IMR-90 (cell line): ENCODE data around the gene STUM. TPM values are rescaled to one million over a fixed set of nuclear protein-coding genes. Genes with fewer than 3 reads are reported as not detected.

ENCODE experiments used
- ATAC-seq: fragments of 200-7000 bp; cut with Tn5 transposase; 2 replicates; pipeline ENCODE4 v1.9.1; 2020; ENCODE audit warnings: low read depth, mild to moderate bottlenecking, moderate library complexity
- BruUV-seq: library from RNA; stranded (reverse); fragments of 400-500 nt; replicated peaks from 2 replicates; lab custom pipeline; 2021; lab: Mats Ljungman, UMichigan
- CTCF ChIA-PET: fragments of 300-600 bp; formaldehyde crosslinking; extraction: SDS; loops from one replicate; lab custom pipeline; 2021; ENCODE audit warnings: antibody characterized with exemption; lab: Yijun Ruan, JAX
- POLR2A ChIA-PET: fragments of 300-600 bp; sonication (Branson Sonifier 250); formaldehyde crosslinking; loops from one replicate; lab custom pipeline; 2022; ENCODE audit warnings: antibody characterized with exemption; ENCODE audit not compliant: unreplicated experiment; lab: Charles Lee
- DNase-seq: peaks from one replicate; pipeline ENCODE4 v3.0.0; 2013
- H2AFZ ChIP-seq: replicated peaks from 2 replicates; pipeline ENCODE3; 2013; ENCODE audit warnings: low read length, mild to moderate bottlenecking; ENCODE audit not compliant: poor library complexity
- H2AK5ac ChIP-seq: 2 replicates; pipeline ENCODE4 v1.6.1; 2013; ENCODE audit warnings: low read depth, low read length, inconsistent platforms
- H2AK9ac ChIP-seq: replicated peaks from 2 replicates; pipeline ENCODE3; 2013; ENCODE audit warnings: mild to moderate bottlenecking, low read depth, low read length, moderate library complexity; ENCODE audit not compliant: poor library complexity
- H2BK120ac ChIP-seq: 2 replicates; pipeline ENCODE4 v1.6.1; 2013; ENCODE audit warnings: low read depth, low read length, inconsistent platforms
- H2BK15ac ChIP-seq: 3 replicates; pipeline ENCODE4 v1.6.1; 2013; ENCODE audit warnings: low read depth, low read length, inconsistent platforms
- H2BK20ac ChIP-seq: 2 replicates; pipeline ENCODE4 v1.6.1; 2013; ENCODE audit warnings: low read depth, mild to moderate bottlenecking, inconsistent platforms, low read length, moderate library complexity
- H2BK5ac ChIP-seq: 2 replicates; pipeline ENCODE4 v1.6.1; 2013; ENCODE audit warnings: mild to moderate bottlenecking, low read depth, low read length, inconsistent platforms; ENCODE audit not compliant: poor library complexity, severe bottlenecking
- H3K14ac ChIP-seq: replicated peaks from 2 replicates; pipeline ENCODE4 v1.6.1; 2013; ENCODE audit warnings: low read depth, low read length, inconsistent platforms
- H3K18ac ChIP-seq: 2 replicates; pipeline ENCODE4 v1.6.1; 2013; ENCODE audit warnings: low read depth, low read length, control low read depth
- H3K23ac ChIP-seq: 2 replicates; pipeline ENCODE4 v1.6.1; 2013; ENCODE audit warnings: low read depth, low read length, inconsistent platforms
- H3K27ac ChIP-seq: 2 replicates; pipeline ENCODE4 v1.5.1; 2013; ENCODE audit warnings: mild to moderate bottlenecking, control low read depth, low read length; ENCODE audit not compliant: insufficient read depth
- H3K27me3 ChIP-seq: 2 replicates; pipeline ENCODE4 v1.6.1; 2013; ENCODE audit warnings: low read length; ENCODE audit not compliant: control insufficient read depth, insufficient read depth
- H3K36me3 ChIP-seq: 2 replicates; pipeline ENCODE4 v1.6.1; 2013; ENCODE audit warnings: low read length, mixed read lengths; ENCODE audit not compliant: control insufficient read depth, insufficient read depth
- H3K4ac ChIP-seq: 2 replicates; pipeline ENCODE4 v1.6.1; 2013; ENCODE audit warnings: low read depth, low read length, inconsistent platforms
- H3K4me1 ChIP-seq: 2 replicates; pipeline ENCODE4 v1.6.1; 2013; ENCODE audit warnings: low read length, mixed read lengths; ENCODE audit not compliant: control insufficient read depth, insufficient read depth
- H3K4me2 ChIP-seq: 2 replicates; pipeline ENCODE4 v1.6.1; 2013; ENCODE audit warnings: low read depth, mild to moderate bottlenecking, control low read depth, low read length, moderate library complexity
- H3K4me3 ChIP-seq: 2 replicates; pipeline ENCODE4 v1.5.1; 2013; ENCODE audit warnings: low read depth, mild to moderate bottlenecking, control low read depth, low read length, moderate library complexity; ENCODE audit not compliant: insufficient read depth
- H3K56ac ChIP-seq: 2 replicates; pipeline ENCODE4 v1.6.1; 2013; ENCODE audit warnings: low read length, inconsistent platforms; ENCODE audit not compliant: insufficient read depth; ENCODE audit errors: extremely low read depth
- H3K79me1 ChIP-seq, 2 experiments: 2 replicates each; pipeline ENCODE4 v1.6.1; 2013; ENCODE audit warnings: low read length in 2 of 2, inconsistent platforms in 1 of 2, low read depth in 1 of 2
- H3K9ac ChIP-seq: 2 replicates; pipeline ENCODE4 v1.6.1; 2013; ENCODE audit warnings: low read depth, low read length, control low read depth
- H3K9me1 ChIP-seq: 2 replicates; pipeline ENCODE4 v1.6.1; 2013; ENCODE audit warnings: low read length, inconsistent platforms; ENCODE audit not compliant: insufficient read depth
- H3K9me3 ChIP-seq: 2 replicates; pipeline ENCODE4 v1.6.1; 2013; ENCODE audit warnings: low read length; ENCODE audit not compliant: control insufficient read depth, insufficient read depth
- H4K20me1 ChIP-seq: 2 replicates; pipeline ENCODE4 v1.6.1; 2013; ENCODE audit warnings: low read length, inconsistent platforms; ENCODE audit not compliant: insufficient read depth
- H4K5ac ChIP-seq: 2 replicates; pipeline ENCODE4 v1.6.1; 2013; ENCODE audit warnings: mild to moderate bottlenecking, low read depth, low read length, control low read depth
- H4K8ac ChIP-seq, 2 experiments: 2 replicates each; pipeline ENCODE4 v1.6.1; 2013; ENCODE audit warnings: low read depth in 2 of 2, low read length in 2 of 2, control low read depth in 1 of 2, inconsistent platforms in 1 of 2
- H4K91ac ChIP-seq: 2 replicates; pipeline ENCODE4 v1.6.1; 2013; ENCODE audit warnings: low read depth, low read length, inconsistent platforms; ENCODE audit not compliant: insufficient read depth
- BHLHE40 ChIP-seq: fragments of 150-350 bp; IDR thresholded peaks from 2 replicates; pipeline ENCODE4 v1.6.1; 2016; ENCODE audit warnings: mild to moderate bottlenecking, low read depth, low read length
- CEBPB ChIP-seq: IDR thresholded peaks from 2 replicates; pipeline ENCODE4 v1.6.1; 2012; ENCODE audit warnings: low read depth, low read length, improper control_type of control experiment
- CHD1 ChIP-seq: IDR thresholded peaks from 2 replicates; pipeline ENCODE4 v1.6.1; 2012; ENCODE audit warnings: low read depth, low read length, improper control_type of control experiment
- ELK1 ChIP-seq: fragments of 150-350 bp; IDR thresholded peaks from 2 replicates; pipeline ENCODE4 v1.6.1; 2016; ENCODE audit warnings: low read depth, mild to moderate bottlenecking, low read length, moderate library complexity, borderline replicate concordance
- FOS ChIP-seq: fragments of 150-350 bp; IDR thresholded peaks from 2 replicates; pipeline ENCODE4 v1.6.1; 2016; ENCODE audit warnings: low read depth, low read length
- MAFK ChIP-seq: IDR thresholded peaks from 2 replicates; pipeline ENCODE4 v1.6.1; 2012; ENCODE audit warnings: low read depth, low read length, improper control_type of control experiment
- MAZ ChIP-seq: IDR thresholded peaks from 2 replicates; pipeline ENCODE4 v1.6.1; 2012; ENCODE audit warnings: low read depth, mild to moderate bottlenecking, low read length, improper control_type of control experiment, moderate library complexity, borderline replicate concordance
- MXI1 ChIP-seq: IDR thresholded peaks from 2 replicates; pipeline ENCODE4 v1.6.1; 2012; ENCODE audit warnings: low read depth, mild to moderate bottlenecking, low read length, moderate library complexity, borderline replicate concordance
- NFE2L2 ChIP-seq: fragments of 150-350 bp; IDR thresholded peaks from 2 replicates; pipeline ENCODE4 v1.6.1; 2016; ENCODE audit warnings: low read depth, mild to moderate bottlenecking, low read length
- POLR2A ChIP-seq: IDR thresholded peaks from 2 replicates; pipeline ENCODE4 v1.6.1; 2012; ENCODE audit warnings: mild to moderate bottlenecking, low read depth, low read length
- RAD21 ChIP-seq: IDR thresholded peaks from 2 replicates; pipeline ENCODE4 v1.6.1; 2012; ENCODE audit warnings: low read length, improper control_type of control experiment
- RCOR1 ChIP-seq: IDR thresholded peaks from 2 replicates; pipeline ENCODE4 v1.6.1; 2012; ENCODE audit warnings: mild to moderate bottlenecking, low read length, improper control_type of control experiment; ENCODE audit not compliant: insufficient replicate concordance
- RFX5 ChIP-seq: IDR thresholded peaks from 2 replicates; pipeline ENCODE4 v1.8.0; 2012; ENCODE audit warnings: low read depth, mild to moderate bottlenecking, low read length, moderate library complexity
- SMC3 ChIP-seq: fragments of 150-350 bp; IDR thresholded peaks from 2 replicates; pipeline ENCODE4 v1.6.1; 2016; ENCODE audit warnings: low read depth, mild to moderate bottlenecking, antibody characterized with exemption, low read length, moderate library complexity
- USF2 ChIP-seq: fragments of 150-350 bp; IDR thresholded peaks from 2 replicates; pipeline ENCODE4 v1.6.1; 2017; ENCODE audit warnings: mild to moderate bottlenecking, antibody characterized with exemption, low read length, low read depth
- WGBS, 2 experiments: methylation state at CpG; one replicate each; pipeline versions ENCODE4 v1.1.5 to v1.1.7; 2013; ENCODE audit warnings: missing lambda C conversion rate in 2 of 2; ENCODE audit not compliant: insufficient read length in 1 of 2; ENCODE audit errors: extremely low coverage in 2 of 2; 5-methylcytosine and 5-hydroxymethylcytosine counted together
- dilution Hi-C: fragments of 300-500 bp; cut with HindIII; formaldehyde crosslinking; loops from one replicate; pipeline ENCODE4 v1.14.3; 2018; ENCODE audit warnings: low sequenced_read_pairs; ENCODE audit not compliant: unreplicated experiment
- in situ Hi-C: fragments of 300-500 bp; cut with MboI; formaldehyde crosslinking; loops from 3 replicates; pipeline ENCODE4 v1.14.3; 2019; ENCODE audit warnings: low sequenced_read_pairs, inconsistent platforms, mixed read lengths
- intact Hi-C: fragments of 100-400 bp; cut with micrococcal nuclease; formaldehyde crosslinking; loops from 2 replicates; pipeline ENCODE4 v1.10.0; 2022
- polyA plus RNA-seq, 3 experiments: library from polyadenylated mRNA; depleted of rRNA; stranded (reverse); fragments of >200 nt; gene quantifications; 2 replicates each; pipeline ENCODE4 v1.2.3, GENCODE V29; 2012; ENCODE audit warnings: low replicate concordance in 1 of 3
- total RNA-seq: library from RNA; depleted of rRNA; stranded (reverse); fragments of >200 nt; gene quantifications from 2 replicates; pipeline ENCODE4 v1.2.3, GENCODE V29; 2012
- TF ChIP-seq, protein P1 (sequence below): conservative IDR thresholded peaks from 2 replicates; pipeline ENCODE4 v1.5.1; 2012; ENCODE audit warnings: mild to moderate bottlenecking, low read depth, low read length, improper control_type of control experiment

The STUM gene
- total and polyA plus RNA-seq, 2 of the 4 experiments (the other 2 are of a cell fraction), result not detected

DNA sequence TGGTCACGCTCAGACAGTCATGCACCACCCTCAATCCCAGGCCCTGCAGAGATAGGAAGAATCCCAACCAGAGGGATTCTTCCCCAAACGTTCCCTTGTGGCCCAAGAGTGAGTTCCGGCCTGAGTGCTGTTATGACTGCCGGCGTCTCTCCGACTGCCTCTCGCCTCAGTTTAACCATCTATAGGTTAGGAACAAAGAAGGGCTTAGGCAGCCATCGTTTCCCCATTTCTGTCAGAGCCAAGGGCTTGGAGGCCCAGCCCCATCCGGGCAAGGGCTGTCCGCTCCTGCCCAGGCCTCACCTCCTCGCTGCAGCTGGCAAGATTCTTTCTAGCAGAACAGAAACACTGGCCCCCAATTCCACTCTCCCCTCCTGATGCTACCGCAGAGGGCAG, 58.7 kb downstream of the STUM start:
- Histone ChIP-seq H2BK20ac (no peak overlapping the region), H3K27ac (no peak overlapping the region), H2AFZ (no peak overlapping the region), H2BK15ac (no peak overlapping the region), H3K9ac (no peak overlapping the region), H3K4me1 (peaks cover 3% of the 10 kb centered on the region; the same call in 1 of the 2 replicates), H3K9me1 (no peaks in the 10 kb centered on the region), H4K20me1 (no peaks in the 10 kb centered on the region), H3K23ac (no peak overlapping the region), H2BK5ac (no peak overlapping the region), H3K4me3 (no peak overlapping the region), H3K4ac (no peak overlapping the region), H4K8ac (no peak overlapping the region), H3K18ac (no peak overlapping the region), H3K27me3 (peaks cover 19% of the 10 kb centered on the region), H4K5ac (no peak overlapping the region), H3K9me3 (no peaks in the 10 kb centered on the region), H3K4me2 (no peak overlapping the region), H3K79me1 (no peaks in the 10 kb centered on the region), H3K36me3 (no peaks in the 10 kb centered on the region), H2BK120ac (no peak overlapping the region), H3K14ac (no peak overlapping the region), H2AK9ac (no peak overlapping the region), H4K91ac (no peak overlapping the region), H3K56ac (no peak overlapping the region), H2AK5ac (no peak overlapping the region)
- in situ Hi-C loops, result no loop called here
- dilution Hi-C loops, result no loop called here
- DNase-seq (no peak), ATAC-seq (no peak)
- TF ChIP-seq FOS (no peak), CEBPB (no peak), CHD1 (no peak), MXI1 (no peak), NFE2L2 (no peak), RAD21 (no peak), MAFK (no peak), POLR2A (no peak), BHLHE40 (no peak), ELK1 (no peak), MAZ (no peak), SMC3 (no peak), RCOR1 (no peak), USF2 (no peak), RFX5 (no peak)
- TF ChIP-seq, protein P1, sequence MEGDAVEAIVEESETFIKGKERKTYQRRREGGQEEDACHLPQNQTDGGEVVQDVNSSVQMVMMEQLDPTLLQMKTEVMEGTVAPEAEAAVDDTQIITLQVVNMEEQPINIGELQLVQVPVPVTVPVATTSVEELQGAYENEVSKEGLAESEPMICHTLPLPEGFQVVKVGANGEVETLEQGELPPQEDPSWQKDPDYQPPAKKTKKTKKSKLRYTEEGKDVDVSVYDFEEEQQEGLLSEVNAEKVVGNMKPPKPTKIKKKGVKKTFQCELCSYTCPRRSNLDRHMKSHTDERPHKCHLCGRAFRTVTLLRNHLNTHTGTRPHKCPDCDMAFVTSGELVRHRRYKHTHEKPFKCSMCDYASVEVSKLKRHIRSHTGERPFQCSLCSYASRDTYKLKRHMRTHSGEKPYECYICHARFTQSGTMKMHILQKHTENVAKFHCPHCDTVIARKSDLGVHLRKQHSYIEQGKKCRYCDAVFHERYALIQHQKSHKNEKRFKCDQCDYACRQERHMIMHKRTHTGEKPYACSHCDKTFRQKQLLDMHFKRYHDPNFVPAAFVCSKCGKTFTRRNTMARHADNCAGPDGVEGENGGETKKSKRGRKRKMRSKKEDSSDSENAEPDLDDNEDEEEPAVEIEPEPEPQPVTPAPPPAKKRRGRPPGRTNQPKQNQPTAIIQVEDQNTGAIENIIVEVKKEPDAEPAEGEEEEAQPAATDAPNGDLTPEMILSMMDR, result no peak
- POLR2A ChIA-PET, result no interaction called here
- WGBS, 2 experiments, result 100% methylated on average over 1 of the region's 12 CpGs; no CpG with 5 or more reads in 1 of the 2 experiments
- no TSS peak for BruUV-seq
- intact Hi-C loops, result no loop called here
- CTCF ChIA-PET, result no interaction called here
